NCI-H748 (cell line): Measurements from ENCODE around the gene LRFN2.

Source experiments
- DNase-seq: peaks from one replicate; lab custom pipeline; 2025; ENCODE audit not compliant: unreplicated experiment; lab: John Stamatoyannopoulos, UW

The LRFN2 gene

DNA sequence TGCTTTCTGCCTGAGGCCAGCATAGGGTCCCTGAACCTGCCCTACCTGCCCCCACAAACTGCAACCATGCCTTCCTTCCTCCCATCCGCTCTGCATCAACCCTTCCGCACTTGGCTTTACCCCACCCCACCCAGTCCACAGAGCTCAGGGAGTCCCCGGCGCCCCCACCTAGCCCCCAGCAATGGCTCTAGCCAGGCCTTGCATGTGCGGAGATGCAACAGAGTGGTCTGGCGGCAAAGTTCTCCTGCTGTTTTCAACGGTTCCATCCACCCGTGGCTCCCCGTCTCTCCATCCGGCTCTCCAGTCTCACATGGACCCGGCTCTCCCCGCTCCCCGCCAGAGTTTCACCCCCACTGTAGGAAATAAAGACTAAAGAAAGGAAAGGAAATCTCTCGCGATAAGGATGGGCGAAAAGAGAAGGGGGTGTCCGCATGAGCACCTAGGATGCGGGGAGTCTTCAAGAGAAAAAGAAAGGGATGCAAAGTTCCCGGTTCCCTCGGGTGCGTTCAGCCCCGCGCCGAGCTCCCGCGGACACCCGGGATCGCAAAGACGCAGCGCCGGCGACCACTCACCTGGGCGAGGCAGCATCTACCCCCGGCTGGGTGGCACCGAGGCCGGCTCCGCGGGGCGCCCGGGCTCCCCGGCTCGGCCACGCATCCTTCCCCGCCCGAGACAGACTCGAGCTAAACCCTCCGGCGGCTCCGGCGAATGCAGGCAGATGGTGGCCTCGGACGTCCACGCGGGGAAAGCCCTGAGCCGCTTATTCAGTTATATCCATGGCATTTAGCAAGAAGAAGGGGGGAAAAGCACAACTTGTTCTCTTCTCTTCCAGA lies 579 bp downstream of the LRFN2 start:
- DNase-seq, result peak; percentile 75

DNA sequence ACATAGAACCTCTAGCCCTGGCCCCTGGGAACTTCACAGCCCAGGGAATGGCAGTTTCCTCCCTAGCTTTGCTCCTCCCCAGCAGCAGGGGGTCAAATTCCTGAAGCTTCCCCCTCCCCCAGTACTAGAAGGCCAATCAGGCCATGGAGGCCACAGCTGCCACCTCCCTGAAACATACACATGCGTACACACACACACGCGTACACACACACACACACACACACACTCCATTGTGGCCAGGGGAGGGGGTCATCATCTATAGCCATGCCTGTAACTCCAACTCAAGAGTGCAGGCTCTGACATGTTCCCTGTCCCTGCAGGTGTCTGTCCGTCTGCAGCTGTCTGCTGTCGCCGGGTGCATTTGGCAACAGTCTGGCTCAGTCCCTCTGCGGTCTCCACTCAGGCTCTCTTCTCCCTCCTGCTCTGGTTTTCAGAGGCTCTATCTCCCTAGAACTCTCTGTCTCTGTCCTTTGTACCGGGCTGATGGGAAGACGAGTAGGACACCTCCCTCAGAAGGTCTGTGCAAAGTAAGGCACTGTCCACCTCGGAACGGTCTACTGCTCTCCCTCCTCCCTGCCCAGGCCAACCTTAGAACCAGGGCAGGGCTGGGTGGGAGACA lies 1.4 kb downstream of the LRFN2 start:
- peak; percentile 89 for DNase-seq

GRCh38 chr6:40585223-40585622 lies 1.9 kb downstream of the LRFN2 start:
- DNase-seq, result no peak

DNA sequence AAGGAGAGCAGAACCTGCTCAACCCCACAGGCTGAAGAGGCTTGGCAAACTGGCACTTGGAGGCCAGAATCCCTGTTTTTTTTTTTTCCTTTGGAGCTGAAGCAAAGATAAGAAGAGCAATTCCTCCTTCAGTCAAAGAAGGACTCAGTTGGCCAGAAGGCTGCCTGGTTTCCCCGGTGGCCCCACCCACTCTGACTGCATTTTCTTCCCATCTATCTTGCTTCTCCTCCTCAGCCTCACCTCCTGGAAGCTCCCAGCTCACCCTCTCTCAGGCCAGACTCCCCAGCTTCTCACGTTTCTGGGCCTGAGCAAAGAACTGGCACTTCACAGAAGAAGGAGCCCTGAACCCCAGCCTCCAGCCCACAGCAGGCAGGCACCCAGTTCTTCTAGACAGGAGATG lies 2.4 kb downstream of the LRFN2 start:
- DNase-seq, result no peak

GRCh38 chr6:40583709-40584108 lies 3.5 kb downstream of the LRFN2 start:
- DNase-seq, result peak; percentile 45

GRCh38 chr6:40582892-40583291 lies 4.3 kb downstream of the LRFN2 start:
- no peak for DNase-seq

DNA sequence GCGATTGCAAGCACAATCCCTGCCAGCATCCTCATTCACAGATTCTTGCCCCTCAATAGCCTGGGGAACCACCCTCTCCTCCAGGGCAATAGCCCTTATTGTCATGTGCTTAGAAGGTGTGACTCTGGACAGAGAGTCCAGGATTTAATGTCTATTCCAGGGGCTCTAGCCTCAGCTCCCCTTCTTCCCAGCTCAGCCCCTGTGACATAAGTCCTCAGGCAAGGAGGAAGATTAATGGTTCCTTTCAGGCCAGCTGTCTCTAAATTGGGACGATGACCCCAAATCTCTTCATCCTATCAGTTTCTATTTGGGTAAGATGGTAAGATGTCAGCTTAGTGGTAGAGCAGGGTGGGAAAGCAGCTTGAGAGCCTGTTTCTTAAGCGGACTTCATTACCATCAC lies 8.1 kb downstream of the LRFN2 start:
- no peak for DNase-seq

DNA sequence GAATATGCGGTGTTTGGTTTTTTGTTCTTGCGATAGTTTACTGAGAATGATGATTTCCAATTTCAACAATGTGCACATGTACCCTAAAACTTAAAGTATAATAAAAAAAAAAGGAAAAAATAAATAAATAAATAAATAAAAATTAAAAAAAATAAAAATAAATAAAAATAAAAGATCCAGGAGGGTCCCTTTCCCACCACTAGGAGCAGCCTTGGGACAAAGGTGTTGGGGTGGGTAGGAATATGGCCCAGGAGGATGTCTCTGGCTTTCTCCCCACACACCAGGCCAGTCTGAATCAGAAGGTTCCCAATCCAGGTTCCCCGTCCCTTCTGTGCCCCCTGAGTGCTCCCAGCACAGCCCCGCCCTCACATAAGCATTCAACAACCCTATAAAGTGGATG lies 9.5 kb downstream of the LRFN2 start:
- DNase-seq, result no peak

DNA sequence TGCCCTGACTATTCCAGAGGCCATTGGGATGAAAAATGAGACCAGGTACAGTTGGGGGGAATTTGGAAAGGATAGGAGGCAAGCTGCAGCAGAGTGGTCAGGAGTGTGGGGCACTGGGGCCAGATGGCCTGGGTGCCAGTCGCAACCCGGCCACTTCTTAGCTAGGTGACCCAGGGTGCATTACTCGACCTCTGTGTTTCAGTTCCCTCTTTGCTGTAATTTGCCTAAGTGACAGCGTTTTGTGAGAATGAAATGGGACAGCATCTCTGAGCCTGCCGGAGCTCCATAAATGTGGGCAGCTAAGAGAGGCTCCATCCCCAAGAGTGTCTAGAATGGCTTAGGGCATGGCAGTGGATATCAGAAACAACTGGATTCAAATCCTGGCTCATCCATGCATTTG lies 13.9 kb downstream of the LRFN2 start:
- no peak for DNase-seq

- no peak for DNase-seq
Observed at GRCh38 chr6:40569162-40569910, 17.8 kb downstream of the LRFN2 start.

GRCh38 chr6:40568062-40568708 lies 19.0 kb downstream of the LRFN2 start:
- DNase-seq, result no peak

GRCh38 chr6:40563111-40563510 lies 24.1 kb downstream of the LRFN2 start:
- no peak for DNase-seq

DNA sequence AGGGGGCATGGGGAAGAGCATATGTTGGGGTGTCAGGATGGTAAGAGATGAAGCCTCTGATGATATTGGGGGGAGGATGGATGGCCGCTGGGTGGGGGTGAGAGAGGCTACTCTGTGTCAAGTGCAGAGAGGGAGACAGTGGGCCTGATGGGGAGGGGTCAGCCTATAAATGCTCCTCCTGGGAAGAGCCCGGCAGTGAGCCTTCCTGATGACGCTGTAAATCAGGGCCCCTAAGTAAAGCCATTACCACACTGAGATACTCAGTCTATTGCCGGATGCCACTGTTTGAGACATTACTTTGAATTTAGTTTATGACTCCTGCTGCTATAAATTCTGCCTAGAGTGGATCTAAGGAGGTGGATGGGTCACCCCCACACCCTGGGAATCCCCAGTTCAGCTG lies 28.1 kb downstream of the LRFN2 start:
- no peak for DNase-seq

DNA sequence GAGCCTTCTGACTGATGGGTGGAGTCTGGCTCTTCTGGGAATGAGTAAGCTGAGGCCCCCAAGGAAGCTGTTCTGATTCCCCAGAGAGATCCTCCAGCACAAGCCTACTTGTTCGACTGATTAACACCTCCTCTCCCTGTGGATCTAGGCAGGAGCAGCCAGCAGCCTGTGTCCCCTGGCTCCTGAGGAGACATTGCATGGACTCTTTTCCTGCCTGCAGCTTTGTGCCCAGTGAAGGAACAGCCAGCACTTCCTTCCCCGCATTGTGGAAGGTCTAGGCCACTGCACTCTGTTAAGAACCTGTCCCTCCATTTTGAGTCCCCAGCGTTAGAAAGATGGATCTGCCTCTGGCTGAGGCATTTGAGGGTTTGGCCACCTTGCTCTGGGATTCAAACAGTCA lies 29.1 kb downstream of the LRFN2 start:
- no peak for DNase-seq

- no peak for DNase-seq
Observed at GRCh38 chr6:40556881-40557280, 30.3 kb downstream of the LRFN2 start.

- no peak for DNase-seq
Observed at GRCh38 chr6:40556023-40556422, 31.1 kb downstream of the LRFN2 start.

DNA sequence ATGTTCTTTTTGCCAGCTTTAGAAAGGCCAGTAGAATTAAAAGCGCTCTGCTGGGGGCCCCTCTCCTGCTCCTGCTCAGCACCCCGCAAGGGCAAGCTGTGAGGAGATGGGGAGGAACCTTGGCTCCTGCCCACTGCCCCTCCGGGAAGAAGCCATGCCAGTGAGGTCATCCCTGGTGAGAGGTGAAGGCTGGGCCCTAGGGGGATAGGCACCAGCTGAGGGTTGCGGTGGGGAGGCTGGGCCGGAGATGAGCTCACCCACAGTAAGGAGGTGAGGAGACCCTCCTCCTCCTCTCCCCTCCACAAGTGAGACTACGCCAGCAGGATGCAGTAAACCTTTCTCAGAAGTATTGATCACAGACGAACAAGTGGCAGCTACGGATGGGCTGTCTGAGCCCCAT lies 32.1 kb downstream of the LRFN2 start:
- DNase-seq, result no peak

- no peak for DNase-seq
Observed at GRCh38 chr6:40552941-40553340, 34.2 kb downstream of the LRFN2 start.

GRCh38 chr6:40551966-40552505 lies 35.1 kb downstream of the LRFN2 start:
- DNase-seq, result no peak

GRCh38 chr6:40550202-40551101 lies 36.7 kb downstream of the LRFN2 start:
- peak; percentile 57 for DNase-seq
